Omental fat pad (tissue), 4 donors: Measurements from ENCODE around the gene PYGO2. TPM values are rescaled to one million over a fixed set of nuclear protein-coding genes. Genes with fewer than 3 reads are reported as not detected.

Experiments used
- ATAC-seq: fragments of 150-250 bp; one replicate; pipeline ENCODE4 v1.9.1; 2016; ENCODE audit warnings: mild to moderate bottlenecking, moderate library complexity; ENCODE audit not compliant: low FRiP score
- DNase-seq: peaks from one replicate; pipeline ENCODE4 v3.0.0-alpha.2; 2019; ENCODE audit warnings: low spot score
- CTCF ChIP-seq, 3 donors: fragments of 450-650 bp; IDR thresholded peaks; one replicate each; pipeline ENCODE4 v1.5.1; 2016 to 2017; ENCODE audit warnings: antibody characterized with exemption in 3 of 3, mild to moderate bottlenecking in 3 of 3, moderate library complexity in 2 of 3
- total RNA-seq, 4 donors: library from RNA; depleted of rRNA; stranded (reverse); fragments of >200 nt; gene quantifications; one replicate each; pipeline ENCODE4 v1.1.0, GENCODE V29; 2016

PYGO2 gene
- total RNA-seq, 4 donors from 2014 or later: 10.2 to 21.2 (median 15.9) TPM

- TF ChIP-seq CTCF (IDR thresholded peaks at IDR 0.05): no peak
- ATAC-seq (no peak), DNase-seq (no peak)
These were observed 29.6 kb downstream of the PYGO2 start for GRCh38 chr1:154931940-154932487.

- no peak for TF ChIP-seq CTCF (IDR thresholded peaks at IDR 0.05)
- ATAC-seq: no peak
- no peak for DNase-seq
These were observed 35.4 kb downstream of the PYGO2 start for GRCh38 chr1:154926201-154926600.

DNA sequence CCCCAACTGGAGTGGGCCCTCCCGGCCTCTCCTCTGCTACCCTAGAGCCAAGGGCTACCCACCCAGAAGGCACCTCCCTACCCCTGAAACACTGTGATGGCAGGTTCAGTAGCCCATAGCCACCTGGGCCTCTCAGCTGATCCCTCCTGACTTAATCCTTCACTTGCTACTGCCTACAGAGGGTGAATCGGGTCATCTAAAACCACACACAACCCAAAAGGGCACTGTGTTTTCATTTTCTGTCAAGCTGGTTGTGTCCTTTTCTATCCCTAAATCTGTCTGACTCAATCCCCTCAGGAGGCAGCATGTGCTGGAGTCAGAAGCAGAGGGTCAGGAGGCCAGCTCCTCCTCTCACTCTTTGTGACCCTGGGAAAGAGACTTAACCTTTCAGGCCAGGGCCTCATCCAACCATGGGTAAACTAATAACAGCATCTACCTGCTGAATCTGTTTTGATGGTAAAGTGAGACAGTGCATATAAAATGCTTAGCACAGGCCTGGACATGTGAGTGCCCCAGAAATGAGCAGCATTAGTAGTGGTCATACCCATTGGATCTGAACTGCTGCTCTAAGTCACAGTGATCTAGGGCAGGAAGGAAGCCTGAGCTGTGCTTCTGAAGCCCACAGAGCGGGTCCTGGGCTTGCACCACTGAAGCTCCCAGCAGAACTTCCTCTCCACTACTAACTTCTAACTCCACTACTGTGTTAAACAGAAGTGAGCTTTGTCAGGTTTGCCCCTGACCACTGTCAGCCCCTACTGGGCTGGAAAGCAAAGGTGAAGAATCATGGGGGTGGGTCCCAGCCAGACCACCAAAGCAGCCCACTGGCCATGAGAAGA is 36.0 kb downstream of the PYGO2 start:
- no peak for TF ChIP-seq CTCF (IDR thresholded peaks at IDR 0.05)
- ATAC-seq (no peak), DNase-seq (no peak)

DNA sequence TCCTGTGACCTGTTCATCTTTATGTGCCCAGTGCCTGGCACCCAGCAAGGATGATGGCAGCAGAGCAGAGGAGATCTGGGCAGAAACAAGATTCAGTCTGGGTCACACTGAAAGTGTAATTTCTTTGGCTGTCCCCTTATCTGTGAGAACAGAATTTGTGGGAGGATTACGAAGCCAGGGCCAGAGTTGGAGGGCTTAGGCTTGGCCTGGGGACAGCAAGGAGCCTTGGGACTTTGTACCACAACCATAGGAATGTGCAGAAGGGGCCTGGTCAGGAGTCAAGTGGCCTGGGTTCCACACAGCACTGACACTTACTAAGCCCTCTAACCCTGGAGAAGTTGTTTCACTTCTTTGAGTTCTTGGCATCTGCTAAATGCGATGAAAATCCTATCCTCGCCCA is 37.9 kb downstream of the PYGO2 start:
- TF ChIP-seq CTCF (IDR thresholded peaks at IDR 0.05): no peak
- ATAC-seq: no peak
- no peak for DNase-seq

- no peak for TF ChIP-seq CTCF (IDR thresholded peaks at IDR 0.05)
- DNase-seq (no peak), ATAC-seq (no peak)
These were observed 48.3 kb downstream of the PYGO2 start for GRCh38 chr1:154913273-154913672.

GRCh38 chr1:154912755-154913154 is 48.8 kb downstream of the PYGO2 start:
- no peak for DNase-seq
- no peak for TF ChIP-seq CTCF (IDR thresholded peaks at IDR 0.05)
- no peak for ATAC-seq
